Activated naive CD4-positive, alpha-beta T cell treated with Interleukin-2 at 50 U/mL for 16 hours (primary cell): ENCODE results near the gene FLT1.

ENCODE experiments used
- DNase-seq: peaks from one replicate; pipeline ENCODE4 v3.0.0-alpha.2; 2020

The FLT1 gene

GRCh38 chr13:28485996-28486543 lies 8.9 kb downstream of the FLT1 start:
- no peak for DNase-seq

DNA sequence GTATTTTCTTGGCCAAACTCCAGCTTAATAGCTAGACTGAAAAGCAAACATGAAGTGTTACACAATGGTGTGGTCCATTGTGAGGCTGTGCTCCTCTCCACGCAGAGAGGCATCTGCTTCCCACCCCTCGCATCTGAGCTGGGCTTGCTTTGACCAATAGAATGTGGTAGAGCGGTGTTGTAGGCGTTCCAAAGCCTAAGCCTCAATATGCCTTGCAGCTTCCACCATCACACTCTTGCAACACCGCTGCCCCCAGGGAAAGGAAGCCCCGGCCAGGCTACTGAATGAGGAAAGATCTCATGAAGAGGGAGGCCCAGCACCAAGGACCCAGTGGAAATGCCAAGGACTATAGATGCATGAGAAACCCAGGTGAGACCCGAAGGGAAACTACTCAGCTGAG lies 9.4 kb downstream of the FLT1 start:
- DNase-seq: no peak

DNA sequence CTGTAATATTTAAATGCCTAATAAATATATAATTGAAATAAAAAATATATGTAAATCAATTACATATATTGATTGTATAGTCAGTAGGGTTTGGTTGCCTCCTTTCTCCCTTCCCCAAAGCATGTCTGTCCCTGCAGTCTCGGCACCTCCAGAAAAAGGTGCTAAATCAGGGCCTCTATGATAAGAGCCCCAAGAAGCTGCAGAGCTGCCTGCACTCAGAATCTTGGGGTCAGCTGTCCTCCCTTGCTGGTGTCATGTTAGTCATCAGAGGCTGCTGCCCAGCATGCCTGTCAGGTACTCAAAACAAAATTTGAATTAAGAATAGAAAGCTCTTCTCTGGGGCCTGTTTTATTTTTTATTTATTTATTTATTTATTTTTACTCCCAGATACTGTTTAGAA lies 9.8 kb downstream of the FLT1 start:
- DNase-seq: no peak

- no peak for DNase-seq
Observed at GRCh38 chr13:28483313-28483931, 11.5 kb downstream of the FLT1 start.

DNA sequence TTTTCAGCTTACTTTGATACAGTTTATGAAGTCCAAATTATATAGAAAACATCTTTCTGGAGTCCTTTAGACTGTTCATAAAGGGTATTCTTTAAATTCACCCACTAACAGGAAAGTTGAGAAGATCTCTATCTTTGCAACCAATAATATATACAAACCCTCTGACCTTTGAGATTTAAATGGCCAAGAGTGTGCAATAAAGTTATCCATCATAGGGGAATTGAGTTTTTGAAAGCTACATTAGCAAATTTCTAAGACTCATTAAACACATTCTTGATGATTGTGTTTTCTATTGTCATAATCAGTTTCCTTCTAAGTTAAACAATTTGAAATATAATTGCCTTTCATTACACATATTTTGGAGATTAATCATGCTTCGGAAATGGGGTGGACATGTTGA lies 15.9 kb downstream of the FLT1 start:
- DNase-seq: no peak

- DNase-seq: no peak
Observed at GRCh38 chr13:28478127-28478526, 16.8 kb downstream of the FLT1 start.

DNA sequence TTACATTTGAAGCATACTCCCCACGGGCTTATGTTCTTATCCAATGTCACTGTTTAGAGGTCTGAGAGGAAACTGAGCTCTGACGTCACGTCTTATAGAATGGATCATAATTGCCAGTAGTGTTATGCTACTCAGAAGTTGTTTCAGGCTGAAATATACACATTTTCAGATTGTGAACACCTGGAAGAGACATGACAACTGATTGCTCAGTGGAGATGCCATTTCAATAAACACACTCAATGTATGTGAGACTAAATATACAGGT lies 17.3 kb downstream of the FLT1 start:
- DNase-seq: no peak

- DNase-seq: no peak
Observed at GRCh38 chr13:28476919-28477708, 17.8 kb downstream of the FLT1 start.

- DNase-seq: no peak
Observed at GRCh38 chr13:28475916-28476725, 18.8 kb downstream of the FLT1 start.

- no peak for DNase-seq
Observed at GRCh38 chr13:28474491-28475134, 20.3 kb downstream of the FLT1 start.

- no peak for DNase-seq
Observed at GRCh38 chr13:28473044-28473443, 21.9 kb downstream of the FLT1 start.

DNA sequence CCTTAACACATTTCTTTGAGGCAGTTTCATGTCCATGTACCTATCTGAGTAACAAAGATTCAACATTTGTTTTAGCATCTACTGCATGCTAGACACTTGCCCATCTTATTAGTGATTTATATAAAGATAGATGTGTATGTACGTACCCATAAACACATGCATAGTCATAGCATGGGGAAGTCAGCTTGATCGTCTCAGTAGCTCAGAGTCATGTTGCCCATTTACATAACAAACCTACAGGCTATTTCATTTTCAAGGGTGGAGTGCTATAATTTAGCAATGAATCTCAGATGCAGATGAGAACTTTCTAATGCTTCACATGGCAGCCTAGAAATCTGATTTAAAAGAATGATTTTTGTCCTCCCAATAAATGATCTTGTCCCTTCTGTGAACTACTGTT lies 23.5 kb downstream of the FLT1 start:
- no peak for DNase-seq

DNA sequence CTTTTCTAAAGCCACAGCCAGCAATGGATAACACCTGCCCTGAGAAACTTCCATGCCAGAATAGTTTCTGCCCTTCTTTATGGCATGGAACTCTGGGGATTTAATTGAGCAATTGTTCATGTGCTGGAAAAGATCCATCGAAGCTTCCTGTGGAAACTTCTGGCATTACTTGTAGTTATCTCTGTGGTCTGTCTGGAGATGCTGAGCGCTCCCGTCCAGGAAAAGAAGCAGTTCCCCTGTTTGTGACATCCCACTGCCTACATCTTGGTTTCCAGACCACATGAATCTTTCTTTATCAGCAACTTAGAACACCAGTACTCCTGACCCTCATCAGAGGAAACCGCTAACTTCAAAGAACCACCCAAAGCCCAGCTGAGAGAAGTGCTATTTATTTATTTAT lies 24.6 kb downstream of the FLT1 start:
- no peak for DNase-seq

- no peak for DNase-seq
Observed at GRCh38 chr13:28469316-28469715, 25.6 kb downstream of the FLT1 start.

- DNase-seq: no peak
Observed at GRCh38 chr13:28468023-28468915, 26.7 kb downstream of the FLT1 start.

- no peak for DNase-seq
Observed at GRCh38 chr13:28467034-28467433, 27.9 kb downstream of the FLT1 start.

GRCh38 chr13:28466151-28466550 lies 28.8 kb downstream of the FLT1 start:
- no peak for DNase-seq

- DNase-seq: no peak
Observed at GRCh38 chr13:28464861-28465460, 30.0 kb downstream of the FLT1 start.

- DNase-seq: no peak
Observed at GRCh38 chr13:28463481-28463880, 31.4 kb downstream of the FLT1 start.

GRCh38 chr13:28459911-28460310 lies 35.0 kb downstream of the FLT1 start:
- DNase-seq: no peak

- DNase-seq: no peak
Observed at GRCh38 chr13:28458608-28459007, 36.3 kb downstream of the FLT1 start.

DNA sequence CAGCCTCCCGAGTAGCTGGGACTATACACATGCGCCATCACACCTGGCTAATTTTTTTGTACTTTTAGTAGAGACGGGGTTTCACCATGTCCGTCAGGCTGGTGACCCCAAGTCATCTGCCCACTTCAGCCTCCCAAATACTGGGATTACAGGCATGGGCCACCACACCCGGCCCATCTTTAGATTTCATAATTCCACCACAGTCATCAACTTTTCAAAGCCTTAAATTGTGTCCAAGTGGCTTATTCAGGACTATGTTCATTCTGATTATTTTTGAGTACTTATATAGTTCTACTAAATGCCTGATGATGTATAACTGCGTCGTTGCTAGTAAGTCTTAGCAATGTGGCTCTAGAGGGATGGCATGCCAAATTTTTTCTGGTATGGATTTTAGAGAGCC lies 36.9 kb downstream of the FLT1 start:
- DNase-seq: no peak
